22Rv1 (cell line): ENCODE measurements around the gene HSPA12A.
A peak's percentile ranks its signal among the peaks of the same experiment; 100 is the strongest.

Source experiments
- H3K27ac ChIP-seq: fragments of 450-650 bp; 2 replicates; pipeline ENCODE4 v1.5.1; 2017
- CTCF ChIP-seq: fragments of 450-650 bp; IDR thresholded peaks from 2 replicates; pipeline ENCODE4 v1.5.1; 2017; ENCODE audit warnings: mild to moderate bottlenecking
- ZFX ChIP-seq: fragments of 450-650 bp; IDR thresholded peaks from 2 replicates; pipeline ENCODE4 v1.6.1; 2017; ENCODE audit warnings: antibody characterized with exemption, borderline replicate concordance

The HSPA12A gene

GRCh38 chr10:116657863-116658551 is 84.4 kb downstream of the HSPA12A start:
- TF ChIP-seq CTCF (no peak), ZFX (no peak)
- no peak overlapping the region for H3K27ac ChIP-seq

GRCh38 chr10:116656044-116656443 is 86.3 kb downstream of the HSPA12A start:
- no peak for TF ChIP-seq CTCF
- no peak for TF ChIP-seq ZFX
- H3K27ac ChIP-seq: no peak overlapping the region

GRCh38 chr10:116655568-116655967 is 86.8 kb downstream of the HSPA12A start:
- TF ChIP-seq CTCF (no peak), ZFX (no peak)
- no peak overlapping the region for H3K27ac ChIP-seq

- TF ChIP-seq ZFX (no peak), CTCF (peak; percentile 41)
- no peak overlapping the region for H3K27ac ChIP-seq
These were observed 87.5 kb downstream of the HSPA12A start for GRCh38 chr10:116654816-116655215.

GRCh38 chr10:116653885-116654284 is 88.5 kb downstream of the HSPA12A start:
- no peak for TF ChIP-seq CTCF
- no peak for TF ChIP-seq ZFX
- H3K27ac ChIP-seq: no peak overlapping the region

GRCh38 chr10:116648903-116649302 is 93.5 kb downstream of the HSPA12A start:
- no peak overlapping the region for H3K27ac ChIP-seq
- no peak for TF ChIP-seq ZFX
- no peak for TF ChIP-seq CTCF

- no peak overlapping the region for H3K27ac ChIP-seq
- TF ChIP-seq ZFX (no peak), CTCF (no peak)
These were observed 95.9 kb downstream of the HSPA12A start for GRCh38 chr10:116646502-116646901.
